NCI-H510A (cell line): ENCODE data around the gene JPT2.
"Not testable (repeated sequence)": the region's sequence is repeated elsewhere in the genome, so short reads cannot be mapped to it uniquely, and the experiment has no call there.

ENCODE experiments used
- DNase-seq: peaks from one replicate; lab custom pipeline; 2025; lab: John Stamatoyannopoulos, UW

The JPT2 gene

DNA sequence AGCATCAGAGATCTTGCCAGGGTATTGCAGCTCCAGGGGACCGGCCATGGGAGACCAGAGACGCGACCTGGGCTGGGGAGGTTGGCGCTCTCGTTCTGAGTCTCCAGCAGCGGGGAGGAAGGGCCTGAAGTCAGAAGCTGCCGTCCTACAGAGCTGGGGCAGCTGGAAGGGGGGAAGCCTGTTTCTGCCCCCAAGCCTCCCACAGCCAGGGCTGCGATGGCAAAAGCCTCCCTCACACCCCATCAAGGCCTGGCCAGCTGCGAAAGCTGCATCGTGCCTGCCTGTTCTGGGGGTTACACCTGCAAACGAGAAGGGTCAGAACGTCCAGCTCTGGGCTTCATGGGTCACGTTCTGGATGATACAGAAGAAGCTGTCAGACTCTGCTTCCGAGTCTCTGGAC, 54.0 kb downstream of the JPT2 start:
- no peak for DNase-seq

- DNase-seq, result not testable (repeated sequence)
These were observed 54.5 kb downstream of the JPT2 start for GRCh38 chr16:1732551-1732987.

DNA sequence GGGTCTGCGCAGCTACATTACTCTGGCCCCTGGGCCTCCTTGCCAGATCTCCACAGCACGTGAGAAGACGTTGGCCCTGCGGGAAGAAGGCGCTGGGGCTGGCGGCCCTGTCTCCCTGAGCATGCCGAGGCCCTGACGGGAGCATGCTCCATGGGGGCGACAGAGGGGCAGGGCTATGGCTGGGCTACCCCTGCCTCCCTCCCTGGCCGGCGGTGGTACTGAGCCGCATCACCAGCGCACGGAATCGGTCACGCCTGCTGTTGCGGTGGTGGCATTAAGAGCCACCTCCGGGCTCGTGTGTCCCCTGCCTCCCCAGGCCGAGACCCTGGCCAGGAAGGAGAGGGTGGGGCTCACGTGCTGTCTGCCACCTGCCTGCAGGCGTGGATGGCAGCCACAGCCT, 56.0 kb downstream of the JPT2 start:
- DNase-seq, result no peak

GRCh38 chr16:1734816-1735215, 56.7 kb downstream of the JPT2 start:
- DNase-seq, result no peak

DNA sequence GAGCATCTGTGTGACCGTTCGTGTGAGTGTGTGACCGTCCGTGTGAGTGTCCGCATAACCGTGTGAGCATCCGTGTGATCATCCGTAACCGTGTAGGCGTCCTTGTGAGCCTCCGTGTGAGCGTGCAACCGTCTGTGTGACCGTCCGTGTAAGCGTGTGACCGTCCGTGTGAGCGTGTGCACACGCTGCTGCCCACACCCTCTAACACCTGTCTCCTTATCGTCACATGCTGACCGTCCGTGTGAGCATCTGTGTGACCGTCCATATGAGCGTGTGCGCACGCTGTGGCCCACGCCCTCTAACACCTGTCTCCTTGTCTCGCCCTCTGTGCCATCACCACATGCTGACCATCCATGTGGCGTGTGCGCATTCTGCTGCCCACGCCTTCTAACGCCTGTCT, 62.2 kb downstream of the JPT2 start:
- DNase-seq, result no peak

DNA sequence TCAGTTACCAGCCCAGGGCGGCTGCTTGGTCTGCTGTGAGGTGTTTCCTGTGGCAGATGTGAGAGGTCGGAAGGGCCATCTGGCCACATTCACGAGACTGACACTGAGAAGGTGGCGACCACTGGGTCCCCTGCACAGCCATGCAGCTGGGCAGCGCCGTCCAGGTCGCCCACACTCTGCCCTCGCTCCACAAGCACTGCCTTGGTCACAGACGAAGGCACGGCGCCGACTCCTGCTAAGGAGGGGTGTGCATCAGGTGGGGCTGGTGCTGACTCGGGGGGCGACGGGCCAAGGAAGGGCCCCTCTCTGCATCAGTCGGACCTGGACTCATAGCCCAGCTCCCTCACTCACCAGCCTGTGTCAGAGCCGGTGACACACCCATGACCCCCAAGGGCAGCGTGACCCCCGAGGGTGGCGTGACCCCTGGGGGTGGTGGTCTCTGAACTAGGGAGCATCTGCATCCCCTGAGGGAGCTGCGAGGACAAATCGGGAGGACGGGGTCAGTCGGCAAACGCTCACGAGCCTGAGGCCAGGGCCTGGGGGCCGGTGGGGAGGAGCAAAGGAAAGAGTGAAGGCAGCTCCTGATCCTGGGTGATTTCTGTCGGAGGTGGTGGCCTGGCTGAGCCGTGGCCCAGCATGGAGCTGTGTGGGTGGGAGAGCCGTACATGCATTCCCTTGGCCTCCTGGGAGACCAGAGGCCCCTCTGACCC, 62.9 kb downstream of the JPT2 start:
- no peak for DNase-seq

DNA sequence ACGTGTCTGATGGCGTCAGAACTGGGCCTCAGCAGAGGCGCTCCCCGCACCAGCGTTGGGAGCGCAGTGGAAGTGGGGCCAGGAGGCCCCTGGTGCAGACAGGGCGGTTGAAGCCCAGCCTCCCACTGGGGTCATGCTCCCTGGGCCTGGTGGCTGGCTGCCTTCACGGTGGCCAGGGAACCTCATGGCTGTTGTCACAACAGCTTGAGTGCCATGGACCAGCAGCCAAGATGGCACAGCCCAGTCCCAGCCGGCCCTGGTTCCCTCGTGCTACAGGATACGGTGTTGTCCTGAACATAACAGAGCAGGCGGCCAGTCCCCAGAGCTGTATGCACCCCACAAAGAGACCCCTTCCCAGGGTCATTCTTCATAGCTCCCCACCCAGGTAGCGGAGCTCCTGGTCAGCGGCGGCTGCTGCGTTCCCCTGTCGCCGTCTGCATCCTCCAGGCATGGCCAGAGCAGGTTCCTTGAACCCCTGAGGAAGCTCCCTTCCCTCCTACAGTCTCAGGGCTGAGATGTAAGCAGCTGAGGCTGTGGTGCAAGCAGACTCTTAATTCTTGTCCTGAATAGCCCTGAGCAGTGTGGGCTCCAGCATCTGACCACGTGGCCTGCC, 63.6 kb downstream of the JPT2 start:
- no peak for DNase-seq

- DNase-seq, result no peak
These were observed 65.6 kb downstream of the JPT2 start for GRCh38 chr16:1743376-1744337.

- DNase-seq, result no peak
These were observed 66.3 kb downstream of the JPT2 start for GRCh38 chr16:1744338-1744840.

DNA sequence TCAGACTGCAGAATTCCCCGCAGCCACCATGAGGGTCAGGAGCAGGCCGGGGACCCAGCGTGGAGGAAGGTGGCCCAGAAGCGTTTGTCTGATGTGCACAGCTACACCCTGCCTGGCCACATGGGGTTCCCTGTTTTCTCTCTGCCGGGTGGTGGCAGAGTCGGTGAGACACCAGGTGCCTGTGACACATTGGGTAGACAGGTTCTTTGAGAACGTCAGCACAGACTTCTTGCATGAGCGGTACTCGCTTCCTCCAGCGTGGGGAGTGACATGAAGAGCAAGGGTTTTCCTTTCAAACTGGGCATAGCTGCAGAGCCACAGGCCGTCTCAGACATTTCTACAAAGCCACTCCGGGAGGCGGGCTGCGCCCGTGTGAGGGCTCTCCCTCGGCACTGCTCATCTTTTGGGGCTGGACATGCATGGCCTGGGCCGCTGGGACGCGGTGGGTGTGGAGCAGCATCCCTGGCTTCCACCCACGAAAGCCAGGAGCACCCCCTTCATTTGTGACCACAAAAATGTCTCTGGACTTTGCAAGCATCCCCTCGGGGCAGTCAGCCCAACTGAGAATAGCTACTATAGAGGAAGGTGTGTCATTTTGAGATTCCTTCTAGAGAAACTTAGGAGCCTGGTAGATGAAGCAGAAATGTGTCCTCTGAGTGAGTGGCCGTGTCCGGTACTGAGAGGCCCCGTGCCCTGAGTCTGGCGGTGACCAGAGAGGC, 67.3 kb downstream of the JPT2 start:
- DNase-seq, result no peak

- DNase-seq, result no peak
These were observed 68.0 kb downstream of the JPT2 start for GRCh38 chr16:1745900-1746692.

GRCh38 chr16:1746693-1747195, 68.7 kb downstream of the JPT2 start:
- no peak for DNase-seq

GRCh38 chr16:1747934-1748333, 69.9 kb downstream of the JPT2 start:
- DNase-seq, result no peak

GRCh38 chr16:1749152-1750117, 71.4 kb downstream of the JPT2 start:
- no peak for DNase-seq
